SK-N-SH (cell line): ENCODE measurements around the gene PDE4D.

Source experiments
- EZH2phosphoT487 ChIP-seq: fragments of 200-600 bp; sonication (generic); IDR thresholded peaks from 2 replicates; pipeline ENCODE4 v1.6.1; 2017; ENCODE audit warnings: low read depth, mixed run types, mild to moderate bottlenecking, antibody characterized with exemption, moderate library complexity, borderline replicate concordance
- GATA2 ChIP-seq: sonication (generic); formaldehyde crosslinking; IDR thresholded peaks from 2 replicates; pipeline ENCODE4 v1.5.0; 2020; ENCODE audit warnings: mild to moderate bottlenecking, missing genetic modification reagents
- MEF2A ChIP-seq: IDR thresholded peaks from 2 replicates; pipeline ENCODE4 v1.4.0; 2012; ENCODE audit warnings: low read depth, borderline replicate concordance
- POLR2AphosphoS5 ChIP-seq: IDR thresholded peaks from 2 replicates; pipeline ENCODE4 v1.6.1; 2012; ENCODE audit warnings: low read depth, low read length
- RFX5 ChIP-seq: IDR thresholded peaks from 2 replicates; pipeline ENCODE4 v1.6.1; 2012; ENCODE audit warnings: mild to moderate bottlenecking, improper control_type of control experiment, low read length
- YY1 ChIP-seq: IDR thresholded peaks from 2 replicates; pipeline ENCODE4 v1.4.0; 2012; ENCODE audit warnings: low read depth, mild to moderate bottlenecking
- TF ChIP-seq, protein P1 (sequence below): fragments of 150-350 bp; IDR thresholded peaks from 2 replicates; pipeline ENCODE4 v1.6.1; 2017; ENCODE audit warnings: antibody characterized with exemption, low read length, low read depth, borderline replicate concordance
- TF ChIP-seq, protein P2 (sequence below): fragments of 200-600 bp; sonication (generic); IDR thresholded peaks from 2 replicates; pipeline ENCODE4 v1.6.1; 2017; ENCODE audit warnings: antibody characterized with exemption, mild to moderate bottlenecking, moderate library complexity
- TF ChIP-seq, protein P3 (sequence below): IDR thresholded peaks from 2 replicates; pipeline ENCODE4 v1.4.0; 2012; ENCODE audit warnings: low read depth
- TF ChIP-seq, protein P4 (sequence below): IDR thresholded peaks from 2 replicates; pipeline ENCODE4 v1.6.1; 2012; ENCODE audit warnings: mild to moderate bottlenecking, low read depth, low read length, moderate library complexity

DNA sequence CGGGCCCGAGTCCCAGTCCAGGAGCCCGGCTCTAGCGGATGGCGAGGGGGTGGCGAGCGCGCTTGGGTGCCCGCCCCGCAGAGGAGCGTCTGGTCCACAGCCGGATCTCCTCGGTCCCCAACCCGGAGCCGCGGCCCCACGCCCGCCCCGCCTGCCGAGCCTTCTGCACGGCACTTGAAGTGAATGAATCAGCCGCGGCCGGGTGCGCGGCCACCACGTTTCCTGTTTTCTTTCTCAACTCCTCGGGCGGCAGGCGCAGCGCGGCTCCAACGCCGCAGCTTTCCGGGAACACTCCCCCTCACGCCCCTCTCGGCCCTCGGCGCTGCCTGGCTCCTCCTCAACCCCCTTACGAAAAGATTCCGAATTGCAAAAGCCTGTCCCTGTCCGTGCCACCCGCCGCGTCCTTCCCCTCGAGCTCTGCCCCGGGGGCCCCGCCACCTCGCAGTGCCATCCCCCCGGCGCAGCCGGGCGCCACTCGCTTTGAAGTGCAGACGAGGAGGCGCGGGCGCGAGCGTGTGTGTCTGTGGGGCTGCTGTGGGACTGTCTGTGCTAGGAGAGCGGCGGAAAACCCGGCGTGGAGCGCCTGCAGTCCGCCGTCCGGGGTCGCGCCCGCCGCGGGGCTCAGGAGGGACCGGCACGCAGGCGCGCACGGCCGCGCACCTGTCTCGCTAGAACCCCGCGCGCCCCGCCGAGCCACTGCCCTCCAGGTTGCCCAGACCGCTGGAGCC, 854.1 kb downstream of the PDE4D start:
- TF ChIP-seq POLR2AphosphoS5: peak; percentile 15; the same call in 1 of the 2 replicates
- no peak for TF ChIP-seq RFX5
- TF ChIP-seq, protein P1, sequence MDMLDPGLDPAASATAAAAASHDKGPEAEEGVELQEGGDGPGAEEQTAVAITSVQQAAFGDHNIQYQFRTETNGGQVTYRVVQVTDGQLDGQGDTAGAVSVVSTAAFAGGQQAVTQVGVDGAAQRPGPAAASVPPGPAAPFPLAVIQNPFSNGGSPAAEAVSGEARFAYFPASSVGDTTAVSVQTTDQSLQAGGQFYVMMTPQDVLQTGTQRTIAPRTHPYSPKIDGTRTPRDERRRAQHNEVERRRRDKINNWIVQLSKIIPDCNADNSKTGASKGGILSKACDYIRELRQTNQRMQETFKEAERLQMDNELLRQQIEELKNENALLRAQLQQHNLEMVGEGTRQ: no peak
- no peak for TF ChIP-seq EZH2phosphoT487
- TF ChIP-seq, protein P2, sequence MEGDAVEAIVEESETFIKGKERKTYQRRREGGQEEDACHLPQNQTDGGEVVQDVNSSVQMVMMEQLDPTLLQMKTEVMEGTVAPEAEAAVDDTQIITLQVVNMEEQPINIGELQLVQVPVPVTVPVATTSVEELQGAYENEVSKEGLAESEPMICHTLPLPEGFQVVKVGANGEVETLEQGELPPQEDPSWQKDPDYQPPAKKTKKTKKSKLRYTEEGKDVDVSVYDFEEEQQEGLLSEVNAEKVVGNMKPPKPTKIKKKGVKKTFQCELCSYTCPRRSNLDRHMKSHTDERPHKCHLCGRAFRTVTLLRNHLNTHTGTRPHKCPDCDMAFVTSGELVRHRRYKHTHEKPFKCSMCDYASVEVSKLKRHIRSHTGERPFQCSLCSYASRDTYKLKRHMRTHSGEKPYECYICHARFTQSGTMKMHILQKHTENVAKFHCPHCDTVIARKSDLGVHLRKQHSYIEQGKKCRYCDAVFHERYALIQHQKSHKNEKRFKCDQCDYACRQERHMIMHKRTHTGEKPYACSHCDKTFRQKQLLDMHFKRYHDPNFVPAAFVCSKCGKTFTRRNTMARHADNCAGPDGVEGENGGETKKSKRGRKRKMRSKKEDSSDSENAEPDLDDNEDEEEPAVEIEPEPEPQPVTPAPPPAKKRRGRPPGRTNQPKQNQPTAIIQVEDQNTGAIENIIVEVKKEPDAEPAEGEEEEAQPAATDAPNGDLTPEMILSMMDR: no peak
- no peak for TF ChIP-seq MEF2A
- TF ChIP-seq YY1: no peak
- no peak for TF ChIP-seq GATA2 (CRISPR knock-in tag)
- TF ChIP-seq, protein P3, sequence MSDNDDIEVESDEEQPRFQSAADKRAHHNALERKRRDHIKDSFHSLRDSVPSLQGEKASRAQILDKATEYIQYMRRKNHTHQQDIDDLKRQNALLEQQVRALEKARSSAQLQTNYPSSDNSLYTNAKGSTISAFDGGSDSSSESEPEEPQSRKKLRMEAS: peak; percentile 71
- TF ChIP-seq, protein P4, sequence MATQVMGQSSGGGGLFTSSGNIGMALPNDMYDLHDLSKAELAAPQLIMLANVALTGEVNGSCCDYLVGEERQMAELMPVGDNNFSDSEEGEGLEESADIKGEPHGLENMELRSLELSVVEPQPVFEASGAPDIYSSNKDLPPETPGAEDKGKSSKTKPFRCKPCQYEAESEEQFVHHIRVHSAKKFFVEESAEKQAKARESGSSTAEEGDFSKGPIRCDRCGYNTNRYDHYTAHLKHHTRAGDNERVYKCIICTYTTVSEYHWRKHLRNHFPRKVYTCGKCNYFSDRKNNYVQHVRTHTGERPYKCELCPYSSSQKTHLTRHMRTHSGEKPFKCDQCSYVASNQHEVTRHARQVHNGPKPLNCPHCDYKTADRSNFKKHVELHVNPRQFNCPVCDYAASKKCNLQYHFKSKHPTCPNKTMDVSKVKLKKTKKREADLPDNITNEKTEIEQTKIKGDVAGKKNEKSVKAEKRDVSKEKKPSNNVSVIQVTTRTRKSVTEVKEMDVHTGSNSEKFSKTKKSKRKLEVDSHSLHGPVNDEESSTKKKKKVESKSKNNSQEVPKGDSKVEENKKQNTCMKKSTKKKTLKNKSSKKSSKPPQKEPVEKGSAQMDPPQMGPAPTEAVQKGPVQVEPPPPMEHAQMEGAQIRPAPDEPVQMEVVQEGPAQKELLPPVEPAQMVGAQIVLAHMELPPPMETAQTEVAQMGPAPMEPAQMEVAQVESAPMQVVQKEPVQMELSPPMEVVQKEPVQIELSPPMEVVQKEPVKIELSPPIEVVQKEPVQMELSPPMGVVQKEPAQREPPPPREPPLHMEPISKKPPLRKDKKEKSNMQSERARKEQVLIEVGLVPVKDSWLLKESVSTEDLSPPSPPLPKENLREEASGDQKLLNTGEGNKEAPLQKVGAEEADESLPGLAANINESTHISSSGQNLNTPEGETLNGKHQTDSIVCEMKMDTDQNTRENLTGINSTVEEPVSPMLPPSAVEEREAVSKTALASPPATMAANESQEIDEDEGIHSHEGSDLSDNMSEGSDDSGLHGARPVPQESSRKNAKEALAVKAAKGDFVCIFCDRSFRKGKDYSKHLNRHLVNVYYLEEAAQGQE: no peak
